Hepatocyte (in vitro differentiated cells): ENCODE measurements around the gene LIG3. TPM values are rescaled to one million over a fixed set of nuclear protein-coding genes. Genes with fewer than 3 reads are reported as not detected.
"Not testable (repeated sequence)": the region's sequence is repeated elsewhere in the genome, so short reads cannot be mapped to it uniquely, and the experiment has no call there.

Experiments
- DNase-seq: peaks from one replicate; pipeline ENCODE4 v3.0.0-alpha.2; 2016; ENCODE audit warnings: low spot score
- H2AFZ ChIP-seq: fragments of 200-600 bp; sonication (generic); 2 replicates; pipeline ENCODE4 v1.6.0; 2016; ENCODE audit warnings: antibody characterized with exemption, mild to moderate bottlenecking
- H3K27ac ChIP-seq: fragments of 200-600 bp; sonication (generic); 2 replicates; pipeline ENCODE4 v1.5.1; 2016; ENCODE audit warnings: mild to moderate bottlenecking
- H3K27me3 ChIP-seq: fragments of 200-600 bp; sonication (generic); 2 replicates; pipeline ENCODE4 v1.6.1; 2016
- H3K36me3 ChIP-seq: fragments of 200-600 bp; sonication (generic); replicated peaks from 2 replicates; pipeline ENCODE4 v1.5.1; 2016; ENCODE audit warnings: low read depth; ENCODE audit not compliant: insufficient read depth
- H3K4me1 ChIP-seq: fragments of 200-600 bp; sonication (generic); 2 replicates; pipeline ENCODE4 v1.5.1; 2016; ENCODE audit warnings: mild to moderate bottlenecking, moderate library complexity; ENCODE audit not compliant: insufficient read depth
- H3K4me2 ChIP-seq: fragments of 200-600 bp; sonication (generic); 2 replicates; pipeline ENCODE4 v1.6.0; 2016
- H3K4me3 ChIP-seq: fragments of 200-600 bp; sonication (generic); 2 replicates; pipeline ENCODE4 v1.5.1; 2016; ENCODE audit warnings: mild to moderate bottlenecking
- H3K79me2 ChIP-seq: fragments of 200-600 bp; sonication (generic); 2 replicates; pipeline ENCODE4 v1.6.0; 2017; ENCODE audit warnings: mild to moderate bottlenecking
- H3K9me2 ChIP-seq: fragments of 200-600 bp; sonication (generic); replicated peaks from 2 replicates; pipeline ENCODE4 v1.6.0; 2017; ENCODE audit warnings: mild to moderate bottlenecking; ENCODE audit not compliant: insufficient read depth
- H3K9me3 ChIP-seq: fragments of 200-600 bp; sonication (generic); 2 replicates; pipeline ENCODE4 v1.5.1; 2016; ENCODE audit warnings: low read depth, mild to moderate bottlenecking
- H4K20me1 ChIP-seq: fragments of 200-600 bp; sonication (generic); 2 replicates; pipeline ENCODE4 v1.6.0; 2016; ENCODE audit warnings: mild to moderate bottlenecking; ENCODE audit not compliant: insufficient read depth, poor library complexity, severe bottlenecking
- CTCF ChIP-seq: fragments of 200-600 bp; sonication (generic); IDR thresholded peaks from 2 replicates; pipeline ENCODE4 v1.5.1; 2016; ENCODE audit warnings: antibody characterized with exemption, mild to moderate bottlenecking; ENCODE audit not compliant: poor library complexity
- EZH2 ChIP-seq: fragments of 200-600 bp; sonication (generic); IDR thresholded peaks from 2 replicates; pipeline ENCODE4 v1.6.1; 2016; ENCODE audit warnings: antibody characterized with exemption, mild to moderate bottlenecking, borderline replicate concordance
- EZH2phosphoT487 ChIP-seq: fragments of 200-600 bp; sonication (generic); IDR thresholded peaks from one replicate; pipeline ENCODE4 v1.6.1; 2018; ENCODE audit warnings: antibody characterized with exemption, mild to moderate bottlenecking, low read depth, moderate library complexity; ENCODE audit not compliant: unreplicated experiment, severe bottlenecking
- whole genome bisulfite sequencing: methylation state at CpG from one replicate; pipeline ENCODE4 v1.1.6; 2016; ENCODE audit warnings: low lambda C conversion rate; ENCODE audit errors: missing lambda C conversion rate; 5-methylcytosine and 5-hydroxymethylcytosine counted together
- polyA plus RNA-seq: library from polyadenylated mRNA; unstranded; fragments of >200 nt; fragmentation: Nextera tagmentation; extraction: Ambion mirVana; gene quantifications from 2 replicates; pipeline ENCODE4 v1.2.1, GENCODE V29; 2016
- total RNA-seq: library from RNA; depleted of rRNA; stranded (reverse); fragments of >200 nt; gene quantifications from 2 replicates; pipeline ENCODE4 v1.2.3, GENCODE V29; 2014

LIG3 gene
- total and polyA plus RNA-seq, 2 experiments from 2014 or later = 15.7 to 31.6 TPM

DNA sequence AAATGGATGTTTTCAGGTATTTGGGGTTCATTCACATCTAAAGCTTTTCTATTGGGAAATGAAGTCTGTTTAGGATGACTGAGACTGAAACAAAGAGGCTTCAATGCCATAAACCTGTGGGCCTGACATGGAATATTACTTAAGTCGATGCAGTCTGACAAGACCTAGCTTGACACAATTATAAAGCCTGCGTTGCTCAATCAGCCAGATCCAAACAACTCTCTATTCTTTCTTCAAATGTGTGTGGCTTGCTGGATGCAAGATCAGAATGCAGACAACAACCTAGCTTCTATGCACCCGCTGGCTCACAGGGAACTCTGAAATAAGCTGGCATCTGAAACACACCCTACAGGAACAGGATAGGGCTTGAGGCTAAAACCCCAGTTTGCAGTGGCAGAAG is 43.2 kb downstream of the LIG3 start:
- H3K4me3 ChIP-seq = no peak overlapping the region
- no peak for DNase-seq
- no peak overlapping the region for H2AFZ ChIP-seq
- H3K4me1 ChIP-seq = peaks cover 5% of the 10 kb centered on the region
- 93% methylated on average over 3 of the region's 3 CpGs for whole genome bisulfite sequencing
- H3K27ac ChIP-seq = peak overlapping the region; percentile 79
- no peaks in the 10 kb centered on the region for H3K27me3 ChIP-seq
- TF ChIP-seq EZH2 (no peak), EZH2phosphoT487 (no peak), CTCF (no peak)
- H4K20me1 ChIP-seq = no peaks in the 10 kb centered on the region
- no peak overlapping the region for H3K4me2 ChIP-seq
- no peaks in the 10 kb centered on the region for H3K9me3 ChIP-seq
- H3K36me3 ChIP-seq = no peaks in the 10 kb centered on the region
- no peaks in the 10 kb centered on the region for H3K9me2 ChIP-seq
- H3K79me2 ChIP-seq = no peaks in the 10 kb centered on the region

DNA sequence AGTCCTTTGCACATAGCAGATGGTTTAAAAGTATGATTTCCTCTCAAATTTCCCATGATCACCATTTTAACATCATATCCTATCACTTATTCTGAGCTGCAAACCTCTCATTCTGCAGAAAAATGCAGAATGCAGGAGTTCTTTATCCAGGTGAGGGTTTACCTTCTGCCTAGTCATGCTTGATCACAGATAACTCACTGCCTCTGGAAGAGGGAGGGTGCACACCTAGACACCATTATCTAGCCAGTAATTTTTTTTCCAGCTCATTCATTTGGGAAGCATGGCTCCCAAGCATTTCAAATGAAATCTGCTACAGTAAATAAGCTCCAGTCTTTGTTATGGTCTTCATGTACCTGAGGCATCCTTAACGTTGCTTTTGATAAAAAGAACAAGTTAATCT is 45.2 kb downstream of the LIG3 start:
- Histone ChIP-seq H4K20me1 (no peaks in the 10 kb centered on the region), H3K9me2 (no peaks in the 10 kb centered on the region), H3K4me2 (no peak overlapping the region), H3K9me3 (no peaks in the 10 kb centered on the region), H3K4me3 (no peak overlapping the region), H2AFZ (no peak overlapping the region), H3K36me3 (no peaks in the 10 kb centered on the region), H3K4me1 (peaks cover 5% of the 10 kb centered on the region), H3K27ac (no peak overlapping the region), H3K79me2 (no peaks in the 10 kb centered on the region), H3K27me3 (no peaks in the 10 kb centered on the region)
- no peak for TF ChIP-seq CTCF
- no peak for TF ChIP-seq EZH2phosphoT487
- TF ChIP-seq EZH2 = no peak
- no peak for DNase-seq
- WGBS = 68% methylated on average over 1 of the region's 1 CpG

DNA sequence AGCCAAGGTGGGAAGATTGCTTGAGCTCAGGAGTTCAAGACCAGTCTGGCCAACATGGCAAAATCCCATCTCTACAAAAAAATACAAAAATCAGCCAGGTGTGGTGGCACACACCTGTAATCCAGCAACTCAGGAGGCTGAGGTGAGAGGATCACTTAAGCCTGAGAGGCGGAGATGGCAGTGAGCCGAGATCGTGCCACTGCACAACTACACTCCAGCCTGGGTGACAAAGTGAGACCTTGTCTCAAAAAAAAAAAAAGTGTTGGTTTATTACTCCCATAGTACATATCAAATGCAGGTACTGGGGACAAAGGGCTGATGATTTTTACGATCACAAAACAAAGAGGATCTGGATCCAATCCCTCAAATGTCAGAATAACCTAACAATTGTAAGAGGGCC is 47.8 kb downstream of the LIG3 start:
- H2AFZ ChIP-seq, H3K9me3 ChIP-seq, DNase-seq, H4K20me1 ChIP-seq, H3K4me3 ChIP-seq, H3K9me2 ChIP-seq, H3K79me2 ChIP-seq, H3K27ac ChIP-seq, H3K36me3 ChIP-seq, H3K4me2 ChIP-seq, H3K27me3 ChIP-seq, H3K4me1 ChIP-seq: not testable (repeated sequence)
- 94% methylated on average over 4 of the region's 4 CpGs for whole genome bisulfite sequencing

DNA sequence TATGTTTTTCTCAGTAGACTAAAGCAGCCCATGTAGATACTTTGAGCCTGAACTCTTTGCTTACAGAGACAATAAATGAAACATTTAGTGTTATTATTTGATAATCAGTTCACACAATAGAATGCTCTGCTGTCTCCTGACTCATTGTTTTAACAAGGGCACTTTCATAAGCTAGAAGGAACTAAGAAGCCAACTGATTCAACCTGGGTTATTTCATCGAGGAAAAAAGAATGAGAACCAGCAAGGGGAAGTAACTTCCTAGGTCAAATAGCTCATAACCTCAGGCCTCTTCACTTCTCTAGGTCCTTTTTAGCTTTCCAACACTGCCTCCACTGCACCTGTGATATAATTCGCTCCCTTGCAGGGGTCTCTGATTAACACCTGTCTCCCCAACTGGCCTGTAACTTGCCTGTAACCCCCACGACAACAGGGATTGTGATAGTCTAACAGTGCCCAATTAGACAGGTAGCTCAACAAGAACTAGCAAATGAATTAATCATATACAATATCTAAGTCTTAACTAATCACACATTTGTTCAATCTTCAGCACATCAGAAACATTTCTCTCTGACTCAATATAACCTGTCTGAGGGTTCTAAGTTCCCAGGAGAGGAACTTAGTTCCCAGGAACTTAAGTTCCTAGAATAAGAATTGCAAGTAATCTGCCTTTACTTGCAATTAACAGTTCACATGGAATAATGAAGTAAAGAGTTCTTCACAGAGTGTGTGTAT is 48.4 kb downstream of the LIG3 start:
- H3K36me3 ChIP-seq = no peaks in the 10 kb centered on the region
- no peak overlapping the region for H3K27ac ChIP-seq
- H3K4me1 ChIP-seq = no peaks in the 10 kb centered on the region
- H2AFZ ChIP-seq = no peak overlapping the region
- no peaks in the 10 kb centered on the region for H3K9me3 ChIP-seq
- no peaks in the 10 kb centered on the region for H3K79me2 ChIP-seq
- H4K20me1 ChIP-seq = no peaks in the 10 kb centered on the region
- no peaks in the 10 kb centered on the region for H3K9me2 ChIP-seq
- WGBS = 92% methylated on average over 3 of the region's 3 CpGs
- no peak for DNase-seq
- TF ChIP-seq CTCF (no peak), EZH2 (no peak), EZH2phosphoT487 (no peak)
- no peaks in the 10 kb centered on the region for H3K27me3 ChIP-seq
- H3K4me2 ChIP-seq = no peak overlapping the region
- H3K4me3 ChIP-seq = no peak overlapping the region
